ENCODE data around the gene MTCL1. TPM values are rescaled to one million over a fixed set of nuclear protein-coding genes. Genes with fewer than 3 reads are reported as not detected.

MTCL1 gene
- total and polyA plus RNA-seq, 2 donors (not counting 1 experiment from before 2014, with no cell fraction given) = 35.0 to 56.0 TPM

- Histone ChIP-seq H3K4me2 (ENCODE audit: extremely low read depth, insufficient read depth, low read length) (no peak overlapping the region), H2AFZ (ENCODE audit: low read length) (no peak overlapping the region), H3K79me2 (ENCODE audit: control insufficient read depth, insufficient read depth, low read length) (peaks cover 19% of the 10 kb centered on the region), H3K9me3 (ENCODE audit: control insufficient read depth, insufficient read depth, low read depth, low read length) (no peaks in the 10 kb centered on the region), H3K27me3 (ENCODE audit: control insufficient read depth, insufficient read depth, low read length) (no peaks in the 10 kb centered on the region), H4K20me1 (ENCODE audit: control insufficient read depth, extremely low read depth, insufficient read depth, low read length) (no peaks in the 10 kb centered on the region), H3K27ac (ENCODE audit: insufficient read depth, low read length) (no peak overlapping the region), H3K4me3 (replicated peaks in 1 of 4; ENCODE audit: control extremely low read depth in 1 of 4, insufficient read depth in 1 of 4, low read depth in 3 of 4, low read length in 4 of 4) (no peak overlapping the region), H3K4me1 (ENCODE audit: control insufficient read depth, extremely low read depth, insufficient read depth, low read length) (no peaks in the 10 kb centered on the region), H3K9ac (ENCODE audit: insufficient read depth, low read length) (no peak overlapping the region), H3K36me3 (ENCODE audit: control insufficient read depth, insufficient read depth, low read length) (peaks cover 7% of the 10 kb centered on the region)
- TF ChIP-seq CTCF (conservative IDR thresholded peaks at IDR 0.05 in 1 of 2, IDR thresholded peaks at IDR 0.05 in 1 of 2; ENCODE audit: low read depth in 1 of 2, low read length in 2 of 2) = no peak
- TF ChIP-seq EZH2 (IDR thresholded peaks at IDR 0.05; ENCODE audit: low read length, missing control alignments) = no peak
- peak in 1 of 2 donors; percentile 74 for DNase-seq (ENCODE audit: low read depth in 2 of 2)
Observed at GRCh38 chr18:8721716-8722115, 16.4 kb downstream of the MTCL1 start.

- H3K27me3 ChIP-seq (ENCODE audit: control insufficient read depth, insufficient read depth, low read length) = no peaks in the 10 kb centered on the region
- H3K4me1 ChIP-seq (ENCODE audit: control insufficient read depth, extremely low read depth, insufficient read depth, low read length) = no peaks in the 10 kb centered on the region
- H3K27ac ChIP-seq (ENCODE audit: insufficient read depth, low read length) = no peak overlapping the region
- peaks cover 6% of the 10 kb centered on the region for H3K79me2 ChIP-seq (ENCODE audit: control insufficient read depth, insufficient read depth, low read length)
- no peaks in the 10 kb centered on the region for H4K20me1 ChIP-seq (ENCODE audit: control insufficient read depth, extremely low read depth, insufficient read depth, low read length)
- no peak overlapping the region for H3K9ac ChIP-seq (ENCODE audit: insufficient read depth, low read length)
- H3K36me3 ChIP-seq (ENCODE audit: control insufficient read depth, insufficient read depth, low read length) = peaks cover 7% of the 10 kb centered on the region
- no peak for TF ChIP-seq EZH2 (IDR thresholded peaks at IDR 0.05; ENCODE audit: low read length, missing control alignments)
- no peak for TF ChIP-seq CTCF (conservative IDR thresholded peaks at IDR 0.05 in 1 of 2, IDR thresholded peaks at IDR 0.05 in 1 of 2; ENCODE audit: low read depth in 1 of 2, low read length in 2 of 2)
- H3K4me3 ChIP-seq (replicated peaks in 1 of 4; ENCODE audit: control extremely low read depth in 1 of 4, insufficient read depth in 1 of 4, low read depth in 3 of 4, low read length in 4 of 4) = no peak overlapping the region
- no peak for DNase-seq (ENCODE audit: low read depth in 2 of 2)
- H2AFZ ChIP-seq (ENCODE audit: low read length) = no peak overlapping the region
- H3K9me3 ChIP-seq (ENCODE audit: control insufficient read depth, insufficient read depth, low read depth, low read length) = no peaks in the 10 kb centered on the region
- no peak overlapping the region for H3K4me2 ChIP-seq (ENCODE audit: extremely low read depth, insufficient read depth, low read length)
Observed at GRCh38 chr18:8722946-8723820, 17.8 kb downstream of the MTCL1 start.

GRCh38 chr18:8724452-8724851 is 19.1 kb downstream of the MTCL1 start:
- Histone ChIP-seq H3K4me2 (ENCODE audit: extremely low read depth, insufficient read depth, low read length) (no peak overlapping the region), H2AFZ (ENCODE audit: low read length) (no peak overlapping the region), H3K4me3 (replicated peaks in 1 of 4; ENCODE audit: control extremely low read depth in 1 of 4, insufficient read depth in 1 of 4, low read depth in 3 of 4, low read length in 4 of 4) (no peak overlapping the region), H3K9ac (ENCODE audit: insufficient read depth, low read length) (no peak overlapping the region), H3K4me1 (ENCODE audit: control insufficient read depth, extremely low read depth, insufficient read depth, low read length) (no peaks in the 10 kb centered on the region), H3K27ac (ENCODE audit: insufficient read depth, low read length) (no peak overlapping the region), H4K20me1 (ENCODE audit: control insufficient read depth, extremely low read depth, insufficient read depth, low read length) (no peaks in the 10 kb centered on the region), H3K9me3 (ENCODE audit: control insufficient read depth, insufficient read depth, low read depth, low read length) (no peaks in the 10 kb centered on the region), H3K79me2 (ENCODE audit: control insufficient read depth, insufficient read depth, low read length) (peaks cover 5% of the 10 kb centered on the region), H3K36me3 (ENCODE audit: control insufficient read depth, insufficient read depth, low read length) (peaks cover 7% of the 10 kb centered on the region), H3K27me3 (ENCODE audit: control insufficient read depth, insufficient read depth, low read length) (no peaks in the 10 kb centered on the region)
- no peak for DNase-seq (ENCODE audit: low read depth in 2 of 2)
- TF ChIP-seq EZH2 (IDR thresholded peaks at IDR 0.05; ENCODE audit: low read length, missing control alignments) (no peak), CTCF (conservative IDR thresholded peaks at IDR 0.05 in 1 of 2, IDR thresholded peaks at IDR 0.05 in 1 of 2; ENCODE audit: low read depth in 1 of 2, low read length in 2 of 2) (no peak)
